HFFc6 (cell line): ENCODE results near the gene TMCC2. TPM values are rescaled to one million over a fixed set of nuclear protein-coding genes. Genes with fewer than 3 reads are reported as not detected.
"Not testable (repeated sequence)": the region's sequence is repeated elsewhere in the genome, so short reads cannot be mapped to it uniquely, and the experiment has no call there.

Source experiments
- DNase-seq: peaks from one replicate; pipeline ENCODE4 v3.0.0-alpha.2; 2018
- H3K27ac Mint-ChIP-seq: 2 replicates; pipeline ENCODE4 v1.8.0; 2020; ENCODE audit warnings: mild to moderate bottlenecking, mixed read lengths
- H3K27me3 Mint-ChIP-seq: 2 replicates; pipeline ENCODE4 v1.8.0; 2021; ENCODE audit warnings: mild to moderate bottlenecking, moderate library complexity, mixed read lengths; ENCODE audit not compliant: insufficient read depth
- H3K36me3 Mint-ChIP-seq: 2 replicates; pipeline ENCODE4 v1.8.0; 2021; ENCODE audit warnings: low read depth, mixed read lengths
- H3K4me1 Mint-ChIP-seq: 2 replicates; pipeline ENCODE4 v1.8.0; 2020; ENCODE audit warnings: low read depth, mixed read lengths
- H3K4me3 Mint-ChIP-seq: 2 replicates; pipeline ENCODE4 v1.8.0; 2020; ENCODE audit warnings: mild to moderate bottlenecking, moderate library complexity, mixed read lengths
- H3K9me3 Mint-ChIP-seq: 2 replicates; pipeline ENCODE4 v1.8.0; 2020; ENCODE audit warnings: mild to moderate bottlenecking, mixed read lengths
- total RNA-seq, 6 experiments: library from RNA; stranded (reverse); fragmentation: NEBNext Ultra II Directional; extraction: Animal tissue kit (Norgen Biotek cat#: 25700); gene quantifications; 2 replicates in 1 of 6; 3 replicates in 5 of 6; pipeline ENCODE4 v1.2.3, GENCODE V29; 2021
- TF ChIP-seq, protein P1 (sequence below): fragments of 200-600 bp; sonication (generic); IDR thresholded peaks from 2 replicates; pipeline ENCODE4 v1.5.0; 2021; ENCODE audit warnings: antibody characterized with exemption, mild to moderate bottlenecking

TMCC2 gene
- total RNA-seq, 6 experiments from 2014 or later, result 3.4 to 4.2 (median 3.9) TPM

DNA sequence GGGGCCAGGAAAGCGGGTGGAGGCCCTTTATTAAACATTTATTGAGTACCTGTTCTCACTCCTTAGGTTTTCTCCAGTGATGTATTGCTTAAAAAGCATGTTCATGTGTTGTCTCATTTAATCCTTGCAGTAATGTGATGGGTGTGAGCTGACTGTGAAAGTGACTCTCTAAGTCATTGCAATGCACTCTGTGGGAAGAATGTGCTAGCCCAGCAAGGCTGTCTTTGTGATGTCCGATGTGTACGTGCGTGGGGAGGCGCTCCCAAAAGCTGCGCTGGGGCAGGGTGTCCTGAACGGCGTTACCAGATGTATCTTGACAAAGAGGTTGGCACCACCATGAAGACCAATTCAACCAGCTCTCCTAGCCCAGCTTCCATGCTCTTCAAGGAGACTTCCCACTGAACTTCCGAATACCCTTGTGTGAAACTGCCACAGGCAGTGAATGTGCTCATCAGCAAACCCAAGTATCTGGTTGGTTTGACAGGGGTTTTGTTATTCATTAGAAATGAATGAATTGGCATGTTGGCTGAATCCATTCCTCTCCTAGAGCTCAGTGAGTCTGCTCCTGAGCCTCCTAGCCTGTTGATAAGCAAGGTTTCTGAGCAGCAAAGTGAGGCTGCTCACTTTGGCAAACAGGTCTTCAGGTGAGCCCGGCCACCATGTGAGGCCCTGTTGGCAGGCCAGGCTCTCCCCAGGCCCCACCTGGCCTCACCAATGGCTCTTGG is 65.8 kb downstream of the TMCC2 start:
- Mint-ChIP-seq H3K4me1 (peaks cover 56% of the 10 kb centered on the region), H3K4me3 (peak overlapping the region; percentile 74; the same call in 1 of the 2 replicates), H3K27me3 (peaks cover 2% of the 10 kb centered on the region; the same call in 1 of the 2 replicates), H3K36me3 (no peaks in the 10 kb centered on the region), H3K27ac (peak overlapping the region; percentile 95), H3K9me3 (no peaks in the 10 kb centered on the region)
- DNase-seq, result peak; percentile 12
- TF ChIP-seq, protein P1, sequence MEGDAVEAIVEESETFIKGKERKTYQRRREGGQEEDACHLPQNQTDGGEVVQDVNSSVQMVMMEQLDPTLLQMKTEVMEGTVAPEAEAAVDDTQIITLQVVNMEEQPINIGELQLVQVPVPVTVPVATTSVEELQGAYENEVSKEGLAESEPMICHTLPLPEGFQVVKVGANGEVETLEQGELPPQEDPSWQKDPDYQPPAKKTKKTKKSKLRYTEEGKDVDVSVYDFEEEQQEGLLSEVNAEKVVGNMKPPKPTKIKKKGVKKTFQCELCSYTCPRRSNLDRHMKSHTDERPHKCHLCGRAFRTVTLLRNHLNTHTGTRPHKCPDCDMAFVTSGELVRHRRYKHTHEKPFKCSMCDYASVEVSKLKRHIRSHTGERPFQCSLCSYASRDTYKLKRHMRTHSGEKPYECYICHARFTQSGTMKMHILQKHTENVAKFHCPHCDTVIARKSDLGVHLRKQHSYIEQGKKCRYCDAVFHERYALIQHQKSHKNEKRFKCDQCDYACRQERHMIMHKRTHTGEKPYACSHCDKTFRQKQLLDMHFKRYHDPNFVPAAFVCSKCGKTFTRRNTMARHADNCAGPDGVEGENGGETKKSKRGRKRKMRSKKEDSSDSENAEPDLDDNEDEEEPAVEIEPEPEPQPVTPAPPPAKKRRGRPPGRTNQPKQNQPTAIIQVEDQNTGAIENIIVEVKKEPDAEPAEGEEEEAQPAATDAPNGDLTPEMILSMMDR, result no peak

DNA sequence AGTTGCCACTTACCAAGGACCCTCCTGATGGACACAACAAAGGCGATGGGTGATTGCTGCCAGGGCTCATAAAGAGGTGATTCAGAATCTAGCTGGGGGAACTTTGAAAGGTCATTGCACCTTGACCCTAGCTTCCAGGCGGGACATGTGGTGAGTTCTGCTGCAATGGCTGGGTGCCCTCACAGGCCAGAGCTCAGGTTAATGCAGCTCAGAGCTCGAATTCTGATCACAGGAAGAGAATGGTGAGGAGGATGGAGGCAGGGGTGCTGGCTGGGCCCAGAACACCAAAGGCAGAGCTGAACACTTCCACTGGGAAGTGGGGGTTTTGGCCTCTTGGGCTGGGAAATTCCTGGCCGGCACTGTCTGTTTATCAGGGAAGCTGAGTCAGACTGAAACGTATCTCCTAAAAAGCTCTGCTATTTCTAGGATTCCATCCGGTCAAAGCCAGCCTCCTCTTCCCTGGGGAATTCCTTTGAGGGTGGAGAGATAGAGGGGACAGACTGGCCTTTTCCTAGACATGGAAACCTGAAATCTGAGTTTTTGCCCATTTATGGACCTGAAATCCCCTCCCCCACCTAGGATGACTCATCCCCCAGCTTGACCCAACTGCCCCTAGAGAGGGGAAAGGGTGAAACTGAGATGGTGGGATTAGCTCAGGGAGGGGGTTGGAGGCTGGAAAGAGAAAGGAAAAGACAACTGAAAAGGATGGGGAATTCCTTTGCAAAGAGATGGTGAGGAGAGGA is 66.6 kb downstream of the TMCC2 start:
- Mint-ChIP-seq H3K4me1 (peaks cover 63% of the 10 kb centered on the region), H3K4me3 (peak overlapping the region; percentile 74), H3K27ac (peak overlapping the region; percentile 95), H3K9me3 (no peaks in the 10 kb centered on the region), H3K27me3 (peaks cover 2% of the 10 kb centered on the region; the same call in 1 of the 2 replicates), H3K36me3 (no peaks in the 10 kb centered on the region)
- peak; percentile 82 for DNase-seq
- TF ChIP-seq, protein P1, result no peak

DNA sequence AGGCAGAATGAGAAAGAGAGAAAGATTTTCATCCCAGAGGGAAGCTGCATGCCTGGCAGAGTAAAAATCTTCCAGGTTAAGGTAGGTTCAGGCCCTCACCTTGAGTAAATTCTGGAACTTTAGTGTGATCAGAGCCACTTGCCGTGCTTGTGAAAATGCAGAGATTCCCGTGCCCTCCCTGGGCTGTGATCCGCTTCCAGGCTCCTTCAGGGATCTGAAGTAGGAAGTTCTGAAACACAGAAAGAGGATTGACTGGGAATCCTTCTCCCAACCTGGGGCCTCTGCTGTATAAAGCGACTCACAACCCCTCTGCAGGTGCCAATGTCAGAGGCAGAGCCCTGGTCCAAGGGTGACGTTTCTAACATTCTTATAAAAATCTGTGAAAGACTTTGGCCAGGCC is 67.2 kb downstream of the TMCC2 start:
- DNase-seq, result no peak
- H3K27ac Mint-ChIP-seq, result peak overlapping the region; percentile 95
- H3K4me3 Mint-ChIP-seq, result peak overlapping the region; percentile 74
- H3K27me3 Mint-ChIP-seq, result peaks cover 2% of the 10 kb centered on the region; the same call in 1 of the 2 replicates
- H3K9me3 Mint-ChIP-seq, result no peaks in the 10 kb centered on the region
- TF ChIP-seq, protein P1, result no peak
- H3K36me3 Mint-ChIP-seq, result no peaks in the 10 kb centered on the region
- H3K4me1 Mint-ChIP-seq, result peaks cover 69% of the 10 kb centered on the region

DNA sequence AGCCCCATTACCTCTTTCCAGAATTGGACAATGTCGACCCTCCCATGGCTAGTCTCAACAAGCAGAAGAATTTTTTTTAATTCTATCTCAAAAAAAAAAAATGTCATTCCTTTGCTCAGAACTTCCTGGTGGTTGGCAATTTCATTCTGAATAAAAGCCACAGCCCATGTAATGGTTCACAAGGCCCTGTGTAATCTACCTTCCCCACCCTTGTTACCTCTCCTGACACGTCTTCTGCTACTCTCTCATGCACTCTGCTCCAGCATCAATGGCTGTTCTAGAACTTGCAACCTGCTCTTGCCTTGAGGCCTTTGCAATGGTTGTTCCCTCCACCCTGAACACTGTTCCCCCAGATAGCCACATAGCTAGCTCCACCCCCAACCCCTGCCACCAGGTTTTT is 68.4 kb downstream of the TMCC2 start:
- no peaks in the 10 kb centered on the region; the same call in 1 of the 2 replicates for H3K36me3 Mint-ChIP-seq
- TF ChIP-seq, protein P1, result no peak

DNA sequence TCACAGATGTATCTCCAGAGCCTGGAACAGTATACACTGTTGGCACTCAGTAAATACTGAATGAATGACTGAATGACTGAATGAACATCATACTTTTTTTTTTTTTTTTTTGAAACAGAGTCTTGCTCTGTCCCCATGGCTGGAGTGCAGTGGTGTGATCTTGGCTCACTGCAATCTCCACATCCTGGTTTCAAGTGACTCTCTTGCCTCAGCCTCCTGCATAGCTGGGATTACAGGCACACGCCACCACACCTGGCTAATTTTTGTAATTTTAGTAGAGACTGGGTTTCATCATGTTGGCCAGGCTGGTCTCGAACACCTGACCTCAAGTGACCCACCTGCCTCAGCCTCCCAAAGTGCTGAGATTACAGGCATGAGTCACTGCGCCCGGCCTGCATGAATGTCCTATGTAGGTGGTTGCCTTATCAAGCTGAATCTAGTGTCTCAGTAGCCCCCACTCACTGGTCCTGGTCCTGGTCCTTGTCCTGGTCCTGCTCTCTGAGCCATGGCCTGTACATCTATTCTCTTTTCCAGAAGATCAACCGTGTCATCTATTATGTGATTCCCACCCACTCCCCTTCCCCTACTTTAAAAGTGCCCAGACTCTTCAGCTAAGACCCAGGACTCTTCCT is 69.9 kb downstream of the TMCC2 start:
- H3K27me3 Mint-ChIP-seq, H3K9me3 Mint-ChIP-seq, DNase-seq, H3K36me3 Mint-ChIP-seq: not testable (repeated sequence)
- peaks cover 96% of the 10 kb centered on the region for H3K4me1 Mint-ChIP-seq
- H3K27ac Mint-ChIP-seq, result peak overlapping the region; percentile 96
- peak overlapping the region; percentile 74 for H3K4me3 Mint-ChIP-seq

More for the DNA sequence above, 68.4 kb downstream of the TMCC2 start:
- no peaks in the 10 kb centered on the region for H3K9me3 Mint-ChIP-seq
- DNase-seq, result no peak
- peaks cover 3% of the 10 kb centered on the region for H3K27me3 Mint-ChIP-seq
- peak overlapping the region; percentile 6; the same call in 1 of the 2 replicates for H3K4me3 Mint-ChIP-seq
- peaks cover 81% of the 10 kb centered on the region for H3K4me1 Mint-ChIP-seq
- peak overlapping the region; percentile 95 for H3K27ac Mint-ChIP-seq
